ENCODE measurements around the gene MRFAP1L1. TPM values are rescaled to one million over a fixed set of nuclear protein-coding genes. Genes with fewer than 3 reads are reported as not detected.

Gene MRFAP1L1
- total and polyA plus RNA-seq, 10 of the 15 experiments (the other 5 are each of a cell fraction or from before 2014, with no cell fraction given): 30.6 to 85.1 (median 52.9) TPM

DNA sequence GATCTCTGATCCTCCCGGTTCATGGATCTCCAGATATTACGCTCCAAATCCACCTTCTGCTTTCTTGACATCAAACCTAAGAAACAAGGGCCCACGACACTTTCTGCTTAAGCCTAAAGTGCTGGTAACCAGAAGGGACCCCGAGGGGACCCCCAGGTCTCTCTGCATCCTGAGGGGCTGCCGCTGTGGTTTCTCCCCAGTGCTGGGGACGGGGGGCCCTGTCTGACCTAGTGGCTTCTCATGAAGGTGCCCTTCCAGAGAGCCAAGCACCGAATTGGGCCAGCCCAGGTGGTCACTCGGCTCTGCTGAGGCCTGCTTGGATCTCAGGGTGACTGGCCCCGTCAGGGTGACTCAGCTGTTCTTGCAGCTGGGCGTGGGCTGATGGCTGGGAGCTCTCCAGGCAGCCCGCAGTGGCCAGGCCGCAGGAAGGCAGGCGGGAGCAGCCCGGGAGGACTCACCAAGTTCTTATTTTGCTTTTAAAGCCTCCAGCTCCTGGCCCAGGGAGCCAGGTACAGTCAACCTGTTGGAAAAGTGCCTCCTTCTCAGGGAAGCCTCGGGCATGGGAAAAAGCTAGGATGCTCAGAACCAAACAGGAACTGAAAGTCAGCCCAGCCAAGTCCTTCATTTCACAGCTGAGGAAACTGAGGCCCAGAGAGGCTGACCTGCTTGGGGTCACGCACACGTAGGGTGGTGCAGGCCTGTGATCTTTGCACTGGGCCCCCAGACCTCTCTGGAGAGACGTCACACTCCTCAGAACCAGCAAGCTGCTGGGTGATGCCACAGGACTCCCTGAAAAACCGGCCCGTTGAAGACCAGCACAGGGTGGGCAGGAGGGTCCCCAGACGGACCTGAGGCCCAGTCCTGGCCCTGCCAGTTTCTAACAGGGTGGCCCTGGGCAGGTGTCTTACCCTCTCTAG lies 23.0 kb upstream of the MRFAP1L1 start:
- Histone ChIP-seq H3K27me3 (replicated peaks in 1 of 2; ENCODE audit: control insufficient read depth in 2 of 2, insufficient read depth in 2 of 2, low read length in 1 of 2) (no peaks in the 10 kb centered on the region; a peak in 1 of 4 replicates), H2AFZ (ENCODE audit: control insufficient read depth, low read depth, low read length) (no peak overlapping the region), H3K4me1 (ENCODE audit: control insufficient read depth, insufficient read depth, low read length) (no peaks in the 10 kb centered on the region), H3K27ac (ENCODE audit: control insufficient read depth, insufficient read depth) (no peak overlapping the region), H3K9me3 (replicated peaks; ENCODE audit: control insufficient read depth, insufficient read depth, low read length) (no peaks in the 10 kb centered on the region), H4K20me1 (ENCODE audit: control insufficient read depth, insufficient read depth) (no peaks in the 10 kb centered on the region), H3K4me3 (no peak overlapping the region), H3K36me3 (ENCODE audit: control insufficient read depth in 2 of 2, insufficient read depth in 2 of 2, low read length in 1 of 2) (no peaks in the 10 kb centered on the region), H3K9ac (ENCODE audit: control insufficient read depth, insufficient read depth, low read length) (no peak overlapping the region), H3K79me2 (ENCODE audit: control insufficient read depth, insufficient read depth, low read length) (no peaks in the 10 kb centered on the region), H3K4me2 (ENCODE audit: control insufficient read depth, insufficient read depth) (no peak overlapping the region)
- ChIA-PET SMC1A (ENCODE audit: uncharacterized antibody, unreplicated experiment) (no interaction called here), RAD21 (ENCODE audit: unreplicated experiment) (no interaction called here), CTCF (no interaction called here), POLR2A (no interaction called here)
- BruUV-seq (replicated peaks): no TSS peak
- TF ChIP-seq ATF2 (IDR thresholded peaks at IDR 0.05; ENCODE audit: low read length): no peak
- TF ChIP-seq CHD4 (IDR thresholded peaks at IDR 0.05): no peak
- TF ChIP-seq, protein P1, sequence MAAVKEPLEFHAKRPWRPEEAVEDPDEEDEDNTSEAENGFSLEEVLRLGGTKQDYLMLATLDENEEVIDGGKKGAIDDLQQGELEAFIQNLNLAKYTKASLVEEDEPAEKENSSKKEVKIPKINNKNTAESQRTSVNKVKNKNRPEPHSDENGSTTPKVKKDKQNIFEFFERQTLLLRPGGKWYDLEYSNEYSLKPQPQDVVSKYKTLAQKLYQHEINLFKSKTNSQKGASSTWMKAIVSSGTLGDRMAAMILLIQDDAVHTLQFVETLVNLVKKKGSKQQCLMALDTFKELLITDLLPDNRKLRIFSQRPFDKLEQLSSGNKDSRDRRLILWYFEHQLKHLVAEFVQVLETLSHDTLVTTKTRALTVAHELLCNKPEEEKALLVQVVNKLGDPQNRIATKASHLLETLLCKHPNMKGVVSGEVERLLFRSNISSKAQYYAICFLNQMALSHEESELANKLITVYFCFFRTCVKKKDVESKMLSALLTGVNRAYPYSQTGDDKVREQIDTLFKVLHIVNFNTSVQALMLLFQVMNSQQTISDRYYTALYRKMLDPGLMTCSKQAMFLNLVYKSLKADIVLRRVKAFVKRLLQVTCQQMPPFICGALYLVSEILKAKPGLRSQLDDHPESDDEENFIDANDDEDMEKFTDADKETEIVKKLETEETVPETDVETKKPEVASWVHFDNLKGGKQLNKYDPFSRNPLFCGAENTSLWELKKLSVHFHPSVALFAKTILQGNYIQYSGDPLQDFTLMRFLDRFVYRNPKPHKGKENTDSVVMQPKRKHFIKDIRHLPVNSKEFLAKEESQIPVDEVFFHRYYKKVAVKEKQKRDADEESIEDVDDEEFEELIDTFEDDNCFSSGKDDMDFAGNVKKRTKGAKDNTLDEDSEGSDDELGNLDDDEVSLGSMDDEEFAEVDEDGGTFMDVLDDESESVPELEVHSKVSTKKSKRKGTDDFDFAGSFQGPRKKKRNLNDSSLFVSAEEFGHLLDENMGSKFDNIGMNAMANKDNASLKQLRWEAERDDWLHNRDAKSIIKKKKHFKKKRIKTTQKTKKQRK (IDR thresholded peaks at IDR 0.05; ENCODE audit: low read depth, low read length): no peak
- no peak for TF ChIP-seq RB1 (IDR thresholded peaks at IDR 0.05; ENCODE audit: borderline replicate concordance)
- no peak for TF ChIP-seq MYB (IDR thresholded peaks at IDR 0.05; ENCODE audit: borderline replicate concordance, low read depth, low read length)
- peak; percentile 9; the same call in 1 of the 2 replicates for TF ChIP-seq SPI1 (IDR thresholded peaks at IDR 0.05; ENCODE audit: borderline replicate concordance, insufficient read depth, low read depth, low read length)
- TF ChIP-seq USF1 (IDR thresholded peaks at IDR 0.05; ENCODE audit: borderline replicate concordance, extremely low read length, insufficient read depth, low read depth, low read length): no peak
- WGBS (ENCODE audit: insufficient coverage, insufficient replicate concordance, low lambda C conversion rate, missing lambda C conversion rate): 46% methylated on average over 21 of the region's 21 CpGs
- no peak for FAIRE-seq
- no peak for DNase-seq (ENCODE audit: low read depth, low spot score)
- ATAC-seq: no peak
- intact Hi-C loops (cut with micrococcal nuclease; ENCODE audit: unreplicated experiment): no loop called here
- in situ Hi-C loops (cut with MboI): no loop called here

All from GM12878 (cell line).